Gastrocnemius medialis (tissue), 4 donors: ENCODE results near the gene C1orf174.

Experiments used
- POLR2A ChIP-seq, 2 donors: fragments of 450-650 bp; IDR thresholded peaks; one replicate each; pipeline ENCODE4 v1.6.1; 2017; ENCODE audit warnings: antibody characterized with exemption in 2 of 2, mild to moderate bottlenecking in 2 of 2, moderate library complexity in 2 of 2
- TF ChIP-seq, protein P1 (sequence below), 5 experiments: fragments of 450-650 bp in 3 of 5; fragments of 200-600 bp in 2 of 5; sonication (generic) in 2 of 5; IDR thresholded peaks in 4 of 5; conservative IDR thresholded peaks in 1 of 5; 1 replicate in 4 of 5; 2 replicates in 1 of 5; pipeline ENCODE4 v1.5.1; 2016 to 2019; ENCODE audit warnings: antibody characterized with exemption in 5 of 5, mild to moderate bottlenecking in 3 of 5, moderate library complexity in 3 of 5

DNA sequence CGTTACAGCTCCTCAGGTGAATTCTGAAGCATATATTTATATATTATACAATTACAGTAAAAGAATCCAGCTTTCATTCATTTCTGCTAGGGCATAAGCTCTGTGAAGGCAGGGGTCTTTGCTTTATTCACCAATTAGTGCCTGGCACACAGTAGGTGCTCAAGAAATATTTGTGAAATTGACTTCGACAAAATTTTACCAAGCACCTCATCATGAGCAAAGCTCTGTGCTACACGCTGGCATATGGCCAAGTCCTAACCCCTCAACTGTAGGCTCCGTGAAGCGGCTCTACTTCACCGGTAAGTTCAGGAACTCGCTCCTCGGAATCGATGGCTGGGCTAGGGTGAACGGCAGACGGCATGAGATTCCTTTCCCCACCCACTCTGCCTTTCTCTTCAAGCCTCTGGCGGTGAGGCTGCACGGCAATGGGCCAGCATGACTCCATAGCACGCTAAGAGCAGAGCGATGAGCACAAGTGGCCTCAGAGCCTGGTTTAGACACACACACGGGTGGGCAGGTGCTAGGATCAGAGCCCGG is 8.7 kb downstream of the C1orf174 start:
- no peak for TF ChIP-seq POLR2A (IDR thresholded peaks at IDR 0.05)
- TF ChIP-seq, protein P1, sequence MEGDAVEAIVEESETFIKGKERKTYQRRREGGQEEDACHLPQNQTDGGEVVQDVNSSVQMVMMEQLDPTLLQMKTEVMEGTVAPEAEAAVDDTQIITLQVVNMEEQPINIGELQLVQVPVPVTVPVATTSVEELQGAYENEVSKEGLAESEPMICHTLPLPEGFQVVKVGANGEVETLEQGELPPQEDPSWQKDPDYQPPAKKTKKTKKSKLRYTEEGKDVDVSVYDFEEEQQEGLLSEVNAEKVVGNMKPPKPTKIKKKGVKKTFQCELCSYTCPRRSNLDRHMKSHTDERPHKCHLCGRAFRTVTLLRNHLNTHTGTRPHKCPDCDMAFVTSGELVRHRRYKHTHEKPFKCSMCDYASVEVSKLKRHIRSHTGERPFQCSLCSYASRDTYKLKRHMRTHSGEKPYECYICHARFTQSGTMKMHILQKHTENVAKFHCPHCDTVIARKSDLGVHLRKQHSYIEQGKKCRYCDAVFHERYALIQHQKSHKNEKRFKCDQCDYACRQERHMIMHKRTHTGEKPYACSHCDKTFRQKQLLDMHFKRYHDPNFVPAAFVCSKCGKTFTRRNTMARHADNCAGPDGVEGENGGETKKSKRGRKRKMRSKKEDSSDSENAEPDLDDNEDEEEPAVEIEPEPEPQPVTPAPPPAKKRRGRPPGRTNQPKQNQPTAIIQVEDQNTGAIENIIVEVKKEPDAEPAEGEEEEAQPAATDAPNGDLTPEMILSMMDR (IDR thresholded peaks at IDR 0.05 in 4 of 5, conservative IDR thresholded peaks at IDR 0.05 in 1 of 5) = no peak
